K562 (cell line): ENCODE measurements around the gene USP48. TPM values are rescaled to one million over a fixed set of nuclear protein-coding genes. Genes with fewer than 3 reads are reported as not detected.
A peak's percentile ranks its signal among the peaks of the same experiment; 100 is the strongest.

ENCODE experiments used
- ATF1 ChIP-seq, 2 experiments: fragments of 450-650 bp in 1 of 2; IDR thresholded peaks; 2 replicates each; pipeline ENCODE4 v1.6.1; 2016; ENCODE audit warnings: missing compliant biosample characterization in 1 of 2, missing genetic modification characterization in 1 of 2
- ATF4 ChIP-seq: fragments of 450-650 bp; formaldehyde crosslinking; IDR thresholded peaks from 2 replicates; pipeline ENCODE4 v1.4.0; 2022; ENCODE audit warnings: mild to moderate bottlenecking, moderate library complexity
- BMI1 ChIP-seq: fragments of 150-350 bp; IDR thresholded peaks from 2 replicates; pipeline ENCODE4 v1.6.1; 2014; ENCODE audit warnings: low read length
- CC2D1A ChIP-seq: fragments of 450-650 bp; IDR thresholded peaks from 2 replicates; pipeline ENCODE4 v1.6.1; 2017; ENCODE audit warnings: mild to moderate bottlenecking
- ELF4 ChIP-seq: fragments of 450-650 bp; formaldehyde crosslinking; IDR thresholded peaks from 2 replicates; pipeline ENCODE4 v1.4.0; 2022; ENCODE audit warnings: missing genetic modification characterization
- ETV6 ChIP-seq, 3 experiments: fragments of 150-350 bp in 1 of 3; sonication (generic) in 1 of 3; formaldehyde crosslinking in 1 of 3; IDR thresholded peaks; 2 replicates each; pipeline versions ENCODE4 v1.6.1 to v1.8.0; 2014 to 2022; ENCODE audit warnings: borderline replicate concordance in 2 of 3, low read depth in 2 of 3, antibody characterized with exemption in 1 of 3, low read length in 1 of 3, mild to moderate bottlenecking in 1 of 3, missing genetic modification reagents in 1 of 3
- HES1 ChIP-seq: fragments of 450-650 bp; IDR thresholded peaks from 2 replicates; pipeline ENCODE4 v1.6.1; 2016; ENCODE audit warnings: low read depth, mild to moderate bottlenecking, moderate library complexity
- KLF13 ChIP-seq: fragments of 450-650 bp; IDR thresholded peaks from 2 replicates; pipeline ENCODE4 v1.6.1; 2016; ENCODE audit warnings: missing genetic modification characterization, low read depth, mild to moderate bottlenecking, missing compliant biosample characterization, moderate library complexity, borderline replicate concordance
- NCOA6 ChIP-seq: fragments of 450-650 bp; IDR thresholded peaks from 2 replicates; pipeline ENCODE4 v1.6.1; 2017; ENCODE audit warnings: mild to moderate bottlenecking
- TAF7 ChIP-seq: fragments of 450-650 bp; IDR thresholded peaks from 2 replicates; pipeline ENCODE4 v1.6.1; 2016; ENCODE audit warnings: missing genetic modification characterization, missing compliant biosample characterization
- ZBTB8A ChIP-seq: fragments of 450-650 bp; IDR thresholded peaks from 2 replicates; pipeline ENCODE4 v1.6.1; 2018; ENCODE audit warnings: mild to moderate bottlenecking, moderate library complexity; ENCODE audit not compliant: partially characterized antibody
- ZEB2 ChIP-seq: fragments of 450-650 bp; IDR thresholded peaks from 2 replicates; pipeline ENCODE4 v1.6.1; 2016
- ZNF140 ChIP-seq: fragments of 250-450 bp; sonication (Bioruptor Pico); IDR thresholded peaks from 2 replicates; pipeline ENCODE4 v1.8.0; 2021; ENCODE audit warnings: moderate library complexity, mild to moderate bottlenecking, inconsistent platforms
- ZNF263 ChIP-seq: sonication (generic); formaldehyde crosslinking; IDR thresholded peaks from 2 replicates; pipeline ENCODE4 v1.8.0; 2022; ENCODE audit warnings: mild to moderate bottlenecking, missing genetic modification reagents, borderline replicate concordance
- ZNF696 ChIP-seq: fragments of 250-450 bp; sonication (Bioruptor Pico); conservative IDR thresholded peaks from 2 replicates; pipeline ENCODE4 v1.4.0; 2020; ENCODE audit warnings: mild to moderate bottlenecking, moderate library complexity
- polyA plus RNA-seq, 8 experiments: library from polyadenylated mRNA; depleted of rRNA in 4 of 8; stranded (reverse) in 5 of 8; unstranded in 3 of 8; fragments of >200 nt; fragmentation: Nextera tagmentation in 2 of 8; fragmentation: Illumina TruSeq in 1 of 8; extraction: Ambion mirVana in 2 of 8; extraction: Trizol in 1 of 8; gene quantifications; 2 replicates each; pipeline versions ENCODE4 v1.2.1 to v1.2.3, GENCODE V29; 2011 to 2014; ENCODE audit warnings: inconsistent platforms in 1 of 8, missing spikeins in 1 of 8
- total RNA-seq, 7 experiments: library from RNA; depleted of rRNA in 6 of 7; stranded (reverse); fragments of >200 nt in 6 of 7; fragmentation: Illumina TruSeq in 2 of 7; extraction: Trizol in 2 of 7; gene quantifications; 2 replicates each; pipeline versions ENCODE4 v1.2.1 to v1.2.3, GENCODE V29; 2011 to 2021; ENCODE audit warnings: low replicate concordance in 1 of 7
- TF ChIP-seq, protein P1 (sequence below): fragments of 250-450 bp; sonication (Bioruptor Pico); IDR thresholded peaks from 2 replicates; pipeline ENCODE4 v1.5.0; 2021; ENCODE audit warnings: mild to moderate bottlenecking, borderline replicate concordance
- TF ChIP-seq, protein P2 (sequence below): sonication (generic); formaldehyde crosslinking; IDR thresholded peaks from 2 replicates; pipeline ENCODE4 v1.8.1; 2023; ENCODE audit warnings: missing genetic modification reagents, mild to moderate bottlenecking, borderline replicate concordance

USP48 gene
- total and polyA plus RNA-seq, 9 of the 15 experiments (the other 6 are each of a cell fraction or from before 2014, with no cell fraction given), result 23.3 to 123 (median 106) TPM

- TF ChIP-seq, protein P1, sequence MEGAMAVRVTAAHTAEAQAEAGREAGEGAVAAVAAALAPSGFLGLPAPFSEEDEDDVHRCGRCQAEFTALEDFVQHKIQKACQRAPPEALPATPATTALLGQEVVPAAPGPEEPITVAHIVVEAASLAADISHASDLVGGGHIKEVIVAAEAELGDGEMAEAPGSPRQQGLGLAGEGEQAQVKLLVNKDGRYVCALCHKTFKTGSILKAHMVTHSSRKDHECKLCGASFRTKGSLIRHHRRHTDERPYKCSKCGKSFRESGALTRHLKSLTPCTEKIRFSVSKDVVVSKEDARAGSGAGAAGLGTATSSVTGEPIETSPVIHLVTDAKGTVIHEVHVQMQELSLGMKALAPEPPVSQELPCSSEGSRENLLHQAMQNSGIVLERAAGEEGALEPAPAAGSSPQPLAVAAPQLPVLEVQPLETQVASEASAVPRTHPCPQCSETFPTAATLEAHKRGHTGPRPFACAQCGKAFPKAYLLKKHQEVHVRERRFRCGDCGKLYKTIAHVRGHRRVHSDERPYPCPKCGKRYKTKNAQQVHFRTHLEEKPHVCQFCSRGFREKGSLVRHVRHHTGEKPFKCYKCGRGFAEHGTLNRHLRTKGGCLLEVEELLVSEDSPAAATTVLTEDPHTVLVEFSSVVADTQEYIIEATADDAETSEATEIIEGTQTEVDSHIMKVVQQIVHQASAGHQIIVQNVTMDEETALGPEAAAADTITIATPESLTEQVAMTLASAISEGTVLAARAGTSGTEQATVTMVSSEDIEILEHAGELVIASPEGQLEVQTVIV (CRISPR knock-in tag), result no peak
- TF ChIP-seq ETV6 (IDR thresholded peaks at IDR 0.05; ENCODE audit: borderline replicate concordance in 1 of 2, low read depth in 2 of 2, low read length in 1 of 2) (peak in 1 of 2 experiments; percentile 51; a peak in 2 of 4 replicates), ETV6 (CRISPR knock-in tag; IDR thresholded peaks at IDR 0.05; ENCODE audit: borderline replicate concordance) (peak; percentile 94; the same call in 1 of the 2 replicates), KLF13 (tag) (peak; percentile 70; the same call in 1 of the 2 replicates), ZBTB8A (no peak), ZEB2 (peak; percentile 20; the same call in 1 of the 2 replicates), ATF1 (CRISPR knock-in tag; IDR thresholded peaks at IDR 0.05) (0 out of 2 replicates have a peak, but pooled peaks have one; percentile 29), ATF1 (tag; IDR thresholded peaks at IDR 0.05) (peak; percentile 70), ZNF263 (CRISPR knock-in tag) (peak; percentile 86), CC2D1A (peak; percentile 100), NCOA6 (no peak; the same call in none of the 2 replicates), TAF7 (no peak), ELF4 (CRISPR knock-in tag) (no peak), ATF4 (CRISPR knock-in tag) (no peak), ZNF140 (no peak), HES1 (no peak), ZNF696 (CRISPR knock-in tag) (no peak; the same call in 1 of the 2 replicates), BMI1 (no peak)
- TF ChIP-seq, protein P2, sequence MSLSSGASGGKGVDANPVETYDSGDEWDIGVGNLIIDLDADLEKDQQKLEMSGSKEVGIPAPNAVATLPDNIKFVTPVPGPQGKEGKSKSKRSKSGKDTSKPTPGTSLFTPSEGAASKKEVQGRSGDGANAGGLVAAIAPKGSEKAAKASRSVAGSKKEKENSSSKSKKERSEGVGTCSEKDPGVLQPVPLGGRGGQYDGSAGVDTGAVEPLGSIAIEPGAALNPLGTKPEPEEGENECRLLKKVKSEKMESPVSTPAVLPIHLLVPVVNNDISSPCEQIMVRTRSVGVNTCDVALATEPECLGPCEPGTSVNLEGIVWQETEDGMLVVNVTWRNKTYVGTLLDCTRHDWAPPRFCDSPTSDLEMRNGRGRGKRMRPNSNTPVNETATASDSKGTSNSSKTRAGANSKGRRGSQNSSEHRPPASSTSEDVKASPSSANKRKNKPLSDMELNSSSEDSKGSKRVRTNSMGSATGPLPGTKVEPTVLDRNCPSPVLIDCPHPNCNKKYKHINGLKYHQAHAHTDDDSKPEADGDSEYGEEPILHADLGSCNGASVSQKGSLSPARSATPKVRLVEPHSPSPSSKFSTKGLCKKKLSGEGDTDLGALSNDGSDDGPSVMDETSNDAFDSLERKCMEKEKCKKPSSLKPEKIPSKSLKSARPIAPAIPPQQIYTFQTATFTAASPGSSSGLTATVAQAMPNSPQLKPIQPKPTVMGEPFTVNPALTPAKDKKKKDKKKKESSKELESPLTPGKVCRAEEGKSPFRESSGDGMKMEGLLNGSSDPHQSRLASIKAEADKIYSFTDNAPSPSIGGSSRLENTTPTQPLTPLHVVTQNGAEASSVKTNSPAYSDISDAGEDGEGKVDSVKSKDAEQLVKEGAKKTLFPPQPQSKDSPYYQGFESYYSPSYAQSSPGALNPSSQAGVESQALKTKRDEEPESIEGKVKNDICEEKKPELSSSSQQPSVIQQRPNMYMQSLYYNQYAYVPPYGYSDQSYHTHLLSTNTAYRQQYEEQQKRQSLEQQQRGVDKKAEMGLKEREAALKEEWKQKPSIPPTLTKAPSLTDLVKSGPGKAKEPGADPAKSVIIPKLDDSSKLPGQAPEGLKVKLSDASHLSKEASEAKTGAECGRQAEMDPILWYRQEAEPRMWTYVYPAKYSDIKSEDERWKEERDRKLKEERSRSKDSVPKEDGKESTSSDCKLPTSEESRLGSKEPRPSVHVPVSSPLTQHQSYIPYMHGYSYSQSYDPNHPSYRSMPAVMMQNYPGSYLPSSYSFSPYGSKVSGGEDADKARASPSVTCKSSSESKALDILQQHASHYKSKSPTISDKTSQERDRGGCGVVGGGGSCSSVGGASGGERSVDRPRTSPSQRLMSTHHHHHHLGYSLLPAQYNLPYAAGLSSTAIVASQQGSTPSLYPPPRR (CRISPR knock-in tag), result peak; percentile 95; the same call in 1 of the 2 replicates
These were observed 123.6 kb downstream of the USP48 start (continued) for GRCh38 chr1:21659099-21659923.
